K562 (cell line): ENCODE measurements around the gene RIPOR2. TPM values are rescaled to one million over a fixed set of nuclear protein-coding genes. Genes with fewer than 3 reads are reported as not detected.

Experiments
- ATAC-seq: fragments of 200-7000 bp; cut with Tn5 transposase; 3 replicates; pipeline ENCODE4 v1.9.1; 2020; ENCODE audit warnings: moderate library complexity
- BruUV-seq: library from RNA; stranded (reverse); fragments of 400-500 nt; replicated peaks from 2 replicates; lab custom pipeline; 2021; lab: Mats Ljungman, UMichigan
- CTCF ChIA-PET: fragments of 300-600 bp; formaldehyde crosslinking; extraction: SDS; loops from one replicate; lab custom pipeline; 2021; ENCODE audit warnings: low intra/inter-chr PET ratio; lab: Yijun Ruan, JAX
- POLR2A ChIA-PET: fragments of 300-600, 350-650 bp; sonication (Branson Sonifier 250); formaldehyde crosslinking; extraction: SDS; loops from one replicate; lab custom pipeline; 2021; ENCODE audit warnings: antibody characterized with exemption, inconsistent platforms; lab: Yijun Ruan, JAX
- DNase-seq, 4 experiments: peaks; one replicate each; pipeline versions ENCODE4 v3.0.0 to v3.0.0-alpha.2; 2011 to 2018; ENCODE audit warnings: low spot score in 3 of 4, mixed read lengths in 3 of 4; ENCODE audit errors: extremely low read depth in 1 of 4
- FAIRE-seq: peaks from 2 replicates; lab custom pipeline; 2011; peaks lifted over from hg19 to GRCh38; lab: Jason Lieb, UNC
- H2AFZ ChIP-seq: 2 replicates; pipeline ENCODE4 v1.6.0; 2011; ENCODE audit warnings: low read depth, low read length, control low read depth, inconsistent platforms
- H3K27ac ChIP-seq: fragments of 200-600 bp; 3 replicates; pipeline ENCODE4 v1.8.0; 2011; ENCODE audit warnings: low read depth, mild to moderate bottlenecking, control low read depth, inconsistent platforms, low read length, moderate library complexity, mixed read lengths; ENCODE audit errors: extremely low read depth
- H3K27me3 ChIP-seq, 2 experiments: fragments of 300-600 bp in 1 of 2; 2 replicates in 1 of 2; 3 replicates in 1 of 2; pipeline versions ENCODE4 v1.6.0 to v1.8.0; 2011; ENCODE audit warnings: inconsistent platforms in 2 of 2, low read length in 2 of 2, mild to moderate bottlenecking in 1 of 2, mixed read lengths in 1 of 2, moderate library complexity in 1 of 2; ENCODE audit not compliant: control insufficient read depth in 2 of 2, insufficient read depth in 2 of 2
- H3K36me3 ChIP-seq: fragments of 300-600 bp; 3 replicates; pipeline ENCODE4 v1.8.0; 2011; ENCODE audit warnings: mild to moderate bottlenecking, low read length, inconsistent platforms; ENCODE audit not compliant: control insufficient read depth, insufficient read depth
- H3K4me1 ChIP-seq, 2 experiments: fragments of 200-600 bp in 1 of 2; replicated peaks in 1 of 2; 2 replicates in 1 of 2; 3 replicates in 1 of 2; pipeline versions ENCODE4 v1.5.1 to v1.8.0; 2011; ENCODE audit warnings: inconsistent platforms in 2 of 2, low read length in 2 of 2, mild to moderate bottlenecking in 1 of 2, mixed read lengths in 1 of 2, moderate library complexity in 1 of 2; ENCODE audit not compliant: control insufficient read depth in 2 of 2, insufficient read depth in 2 of 2
- H3K4me2 ChIP-seq: 2 replicates; pipeline ENCODE4 v1.6.1; 2011; ENCODE audit warnings: low read length, control low read depth, inconsistent platforms, mixed read lengths; ENCODE audit not compliant: insufficient read depth
- H3K4me3 ChIP-seq: fragments of 200-600 bp; sonication (generic), shearing (Covaris generic); 2 replicates; pipeline ENCODE4 v1.5.1; 2016; ENCODE audit warnings: control low read depth, inconsistent platforms
- H3K79me2 ChIP-seq: fragments of 200-600 bp; 3 replicates; pipeline ENCODE4 v1.8.0; 2011; ENCODE audit warnings: low read length, inconsistent platforms; ENCODE audit not compliant: control insufficient read depth, insufficient read depth
- H3K9ac ChIP-seq, 2 experiments: 2 replicates each; pipeline versions ENCODE4 v1.6.0 to v1.6.1; 2011; ENCODE audit warnings: low read depth in 2 of 2, low read length in 2 of 2, control low read depth in 1 of 2, inconsistent platforms in 1 of 2, mild to moderate bottlenecking in 1 of 2, mixed read lengths in 1 of 2; ENCODE audit not compliant: insufficient read depth in 1 of 2
- H3K9me1 ChIP-seq: one replicate; pipeline ENCODE4 v1.6.0; 2011; ENCODE audit warnings: inconsistent platforms, mild to moderate bottlenecking, low read length, moderate library complexity; ENCODE audit not compliant: control insufficient read depth, insufficient read depth
- H3K9me3 ChIP-seq: replicated peaks from 2 replicates; pipeline ENCODE4 v1.5.1; 2011; ENCODE audit warnings: low read depth, low read length, inconsistent platforms; ENCODE audit not compliant: control insufficient read depth, insufficient read depth
- H4K20me1 ChIP-seq: replicated peaks from 2 replicates; pipeline ENCODE4 v1.6.1; 2011; ENCODE audit warnings: low read length, inconsistent platforms, mixed read lengths; ENCODE audit not compliant: control insufficient read depth, insufficient read depth
- MTA2 ChIP-seq: fragments of 450-650 bp; IDR thresholded peaks from 2 replicates; pipeline ENCODE4 v1.6.1; 2016; ENCODE audit warnings: low read depth
- YY1 ChIP-seq, 3 experiments: IDR thresholded peaks; 2 replicates each; pipeline ENCODE4 v1.6.1; 2011; ENCODE audit warnings: low read length in 2 of 3, mild to moderate bottlenecking in 2 of 3, moderate library complexity in 2 of 3, borderline replicate concordance in 1 of 3, control low read depth in 1 of 3, low read depth in 1 of 3; ENCODE audit not compliant: insufficient read depth in 3 of 3, insufficient replicate concordance in 2 of 3, control insufficient read depth in 1 of 3, insufficient read length in 1 of 3; ENCODE audit errors: extremely low read depth in 1 of 3
- ZNF766 ChIP-seq: fragments of 200-800 bp; sonication (Bioruptor generic); conservative IDR thresholded peaks from 2 replicates; pipeline ENCODE4 v1.6.1; 2016; ENCODE audit warnings: missing genetic modification characterization, missing compliant biosample characterization
- whole genome bisulfite sequencing: fragments of 100-300 bp; shearing (Covaris generic); methylation state at CpG from one replicate; pipeline ENCODE4 v1.1.6; 2016; ENCODE audit warnings: low coverage, mixed read lengths; ENCODE audit not compliant: insufficient coverage; ENCODE audit errors: missing lambda C conversion rate; 5-methylcytosine and 5-hydroxymethylcytosine counted together
- in situ Hi-C: fragments of 300-500 bp; cut with MboI; formaldehyde crosslinking; loops from 4 replicates; pipeline ENCODE4 v1.15.0; 2018; ENCODE audit warnings: inconsistent platforms, mixed read lengths
- intact Hi-C: fragments of 100-400 bp; cut with micrococcal nuclease; formaldehyde crosslinking; loops from 2 replicates; pipeline ENCODE4 v1.14.2; 2022
- polyA plus RNA-seq, 8 experiments: library from polyadenylated mRNA; depleted of rRNA in 4 of 8; stranded (reverse) in 5 of 8; unstranded in 3 of 8; fragments of >200 nt; fragmentation: Nextera tagmentation in 2 of 8; fragmentation: Illumina TruSeq in 1 of 8; extraction: Ambion mirVana in 2 of 8; extraction: Trizol in 1 of 8; gene quantifications; 2 replicates each; pipeline versions ENCODE4 v1.2.1 to v1.2.3, GENCODE V29; 2011 to 2014; ENCODE audit warnings: inconsistent platforms in 1 of 8, missing spikeins in 1 of 8
- total RNA-seq, 7 experiments: library from RNA; depleted of rRNA in 6 of 7; stranded (reverse); fragments of >200 nt in 6 of 7; fragmentation: Illumina TruSeq in 2 of 7; extraction: Trizol in 2 of 7; gene quantifications; 2 replicates each; pipeline versions ENCODE4 v1.2.1 to v1.2.3, GENCODE V29; 2011 to 2021; ENCODE audit warnings: low replicate concordance in 1 of 7
- TF ChIP-seq, protein P1 (sequence below): fragments of 250-450 bp; sonication (Bioruptor Pico); IDR thresholded peaks from 2 replicates; pipeline ENCODE4 v1.4.0; 2020; ENCODE audit warnings: mild to moderate bottlenecking, moderate library complexity, borderline replicate concordance

The RIPOR2 gene
- total and polyA plus RNA-seq, 9 of the 15 experiments (the other 6 are each of a cell fraction or from before 2014, with no cell fraction given) = 0.04 to 1.0 (median 0.47) TPM; not detected in 2

GRCh38 chr6:24887545-24888140, 48.1 kb downstream of the RIPOR2 start:
- in situ Hi-C loops = no loop called here
- Histone ChIP-seq H3K27ac (no peak overlapping the region), H3K9ac (no peak overlapping the region), H4K20me1 (no peaks in the 10 kb centered on the region), H3K4me2 (no peak overlapping the region), H3K4me1 (no peaks in the 10 kb centered on the region), H2AFZ (no peak overlapping the region), H3K27me3 (peaks cover 4 to 5% of the 10 kb centered on the region in 2 experiments; a peak in 4 of 5 replicates), H3K36me3 (no peaks in the 10 kb centered on the region), H3K79me2 (no peaks in the 10 kb centered on the region), H3K9me3 (no peaks in the 10 kb centered on the region), H3K4me3 (no peak overlapping the region), H3K9me1 (no peaks in the 10 kb centered on the region)
- ChIA-PET CTCF (no interaction called here), POLR2A (interaction anchor here (1.4 kb wide), 1 partner anchor 11 kb away, joined by 3 read pairs; no protein-coding TSS in a partner anchor)
- ATAC-seq (no peak), FAIRE-seq (no peak), DNase-seq (no peak)
- BruUV-seq = no TSS peak
- intact Hi-C loops = no loop called here
- TF ChIP-seq, protein P1, sequence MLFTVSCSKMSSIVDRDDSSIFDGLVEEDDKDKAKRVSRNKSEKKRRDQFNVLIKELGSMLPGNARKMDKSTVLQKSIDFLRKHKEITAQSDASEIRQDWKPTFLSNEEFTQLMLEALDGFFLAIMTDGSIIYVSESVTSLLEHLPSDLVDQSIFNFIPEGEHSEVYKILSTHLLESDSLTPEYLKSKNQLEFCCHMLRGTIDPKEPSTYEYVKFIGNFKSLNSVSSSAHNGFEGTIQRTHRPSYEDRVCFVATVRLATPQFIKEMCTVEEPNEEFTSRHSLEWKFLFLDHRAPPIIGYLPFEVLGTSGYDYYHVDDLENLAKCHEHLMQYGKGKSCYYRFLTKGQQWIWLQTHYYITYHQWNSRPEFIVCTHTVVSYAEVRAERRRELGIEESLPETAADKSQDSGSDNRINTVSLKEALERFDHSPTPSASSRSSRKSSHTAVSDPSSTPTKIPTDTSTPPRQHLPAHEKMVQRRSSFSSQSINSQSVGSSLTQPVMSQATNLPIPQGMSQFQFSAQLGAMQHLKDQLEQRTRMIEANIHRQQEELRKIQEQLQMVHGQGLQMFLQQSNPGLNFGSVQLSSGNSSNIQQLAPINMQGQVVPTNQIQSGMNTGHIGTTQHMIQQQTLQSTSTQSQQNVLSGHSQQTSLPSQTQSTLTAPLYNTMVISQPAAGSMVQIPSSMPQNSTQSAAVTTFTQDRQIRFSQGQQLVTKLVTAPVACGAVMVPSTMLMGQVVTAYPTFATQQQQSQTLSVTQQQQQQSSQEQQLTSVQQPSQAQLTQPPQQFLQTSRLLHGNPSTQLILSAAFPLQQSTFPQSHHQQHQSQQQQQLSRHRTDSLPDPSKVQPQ (CRISPR knock-in tag) = no peak
- no peak for TF ChIP-seq MTA2
- no peak for TF ChIP-seq ZNF766 (CRISPR knock-in tag)
- TF ChIP-seq YY1 (IDR thresholded peaks at IDR 0.05; ENCODE audit: borderline replicate concordance in 1 of 3, control insufficient read depth in 1 of 3, extremely low read depth in 1 of 3, insufficient read depth in 3 of 3, insufficient read length in 1 of 3, insufficient replicate concordance in 2 of 3, low read depth in 1 of 3, low read length in 2 of 3) = no peak
- 1% methylated on average over 3 of the region's 3 CpGs for WGBS
